Stimulated activated CD4-positive, alpha-beta T cell treated with anti-CD3 and anti-CD28 coated beads, Interleukin-4, amount 100 ng/mL, for 4 hours (primary cell): ENCODE measurements around the gene ABCG1.

Experiments used
- DNase-seq, 2 experiments: peaks; one replicate each; pipeline ENCODE4 v3.0.0-alpha.2; 2020

The ABCG1 gene

DNA sequence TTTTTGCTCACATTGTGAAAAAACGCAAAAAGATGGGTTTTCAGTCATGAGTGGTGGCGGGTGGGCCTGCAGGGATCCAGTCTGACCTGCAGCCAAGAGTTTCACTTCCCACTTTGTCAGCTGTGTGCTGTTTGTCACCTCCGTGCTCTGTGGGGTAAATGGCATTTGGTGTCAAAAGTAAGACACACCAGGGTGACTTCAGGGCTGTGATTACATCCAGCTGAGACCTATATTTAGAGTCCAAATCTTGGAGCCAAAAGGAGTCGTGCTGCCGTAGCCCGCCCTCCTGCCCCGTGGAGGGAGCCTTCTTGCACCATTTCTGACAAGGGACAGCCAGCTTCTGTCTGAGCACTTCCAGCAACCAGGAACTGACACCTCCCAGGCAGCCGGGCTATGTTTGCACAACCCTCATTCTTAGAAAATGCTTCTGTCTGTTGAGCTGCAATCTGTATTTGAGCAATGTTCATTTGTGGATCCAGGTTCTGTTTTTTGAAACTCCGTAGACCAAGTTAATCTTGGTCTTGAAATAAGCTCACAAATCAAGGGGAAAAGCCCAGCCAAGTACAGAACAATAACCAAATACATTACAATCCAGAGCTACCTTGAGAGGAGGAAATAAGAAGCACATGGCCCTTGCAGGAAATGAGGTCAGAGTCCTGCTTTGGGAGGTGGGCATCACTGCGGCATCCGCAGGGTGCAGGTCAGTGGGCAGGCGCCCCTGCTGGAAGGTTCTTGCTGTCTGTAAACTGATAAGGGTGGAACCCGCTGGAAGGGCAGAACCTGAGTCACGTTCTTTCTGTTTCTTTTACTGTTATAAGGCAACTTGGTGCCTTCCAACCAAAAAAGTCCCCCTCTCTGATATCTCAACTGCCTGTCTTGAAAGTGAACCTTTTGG, 14.4 kb downstream of the ABCG1 start:
- DNase-seq: peak; percentile 60 to 73

GRCh38 chr21:42234041-42234440, 15.1 kb downstream of the ABCG1 start:
- DNase-seq: no peak

GRCh38 chr21:42234464-42235241, 15.7 kb downstream of the ABCG1 start:
- DNase-seq: peak; percentile 56 to 73

GRCh38 chr21:42235593-42235992, 16.7 kb downstream of the ABCG1 start:
- DNase-seq: no peak

- DNase-seq: no peak
These were observed 17.1 kb downstream of the ABCG1 start for GRCh38 chr21:42236014-42236413.

DNA sequence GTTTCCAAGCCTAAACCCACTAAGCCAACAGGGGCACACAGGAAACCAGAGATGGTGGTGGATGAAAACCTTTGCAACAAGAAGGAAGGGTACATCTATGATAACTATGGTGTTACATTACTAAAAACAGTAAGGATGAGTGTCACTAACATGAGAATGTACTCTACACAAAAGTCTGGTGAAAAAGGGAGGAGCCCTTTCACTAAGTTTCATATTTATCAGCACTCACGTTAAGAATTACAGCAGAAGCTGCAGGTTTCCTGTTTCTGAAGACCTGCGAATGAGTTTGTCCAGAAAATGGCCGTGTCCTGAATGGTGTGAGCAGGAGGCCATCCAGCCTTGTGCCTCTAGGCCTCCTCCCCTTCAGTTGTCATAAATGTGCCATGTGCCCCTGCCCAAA, 17.8 kb downstream of the ABCG1 start:
- DNase-seq: no peak

- DNase-seq: no peak
These were observed 18.2 kb downstream of the ABCG1 start for GRCh38 chr21:42237161-42237560.

DNA sequence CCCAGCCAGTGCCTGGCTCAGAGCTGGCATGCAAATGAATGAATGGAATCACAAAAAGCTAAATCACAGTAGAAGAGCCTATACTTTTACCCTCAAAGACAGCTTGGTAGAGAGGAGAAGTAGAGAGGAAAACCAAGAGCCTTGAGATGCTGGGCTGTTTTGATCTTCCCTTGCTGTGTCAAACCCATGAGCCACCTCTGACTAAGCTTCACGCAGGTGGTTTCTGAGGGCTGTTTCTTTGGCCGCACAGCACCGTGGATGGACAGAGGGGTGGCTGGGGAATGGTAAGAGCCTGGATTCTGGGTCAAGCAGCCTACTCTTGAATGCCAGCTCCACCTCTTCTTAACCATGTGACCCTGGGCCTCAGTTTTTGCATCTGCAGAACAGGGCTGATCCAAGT, 18.6 kb downstream of the ABCG1 start:
- DNase-seq: peak in 1 of 2 experiments; percentile 7

GRCh38 chr21:42238185-42238934, 19.4 kb downstream of the ABCG1 start:
- DNase-seq: peak in 1 of 2 experiments; percentile 20

DNA sequence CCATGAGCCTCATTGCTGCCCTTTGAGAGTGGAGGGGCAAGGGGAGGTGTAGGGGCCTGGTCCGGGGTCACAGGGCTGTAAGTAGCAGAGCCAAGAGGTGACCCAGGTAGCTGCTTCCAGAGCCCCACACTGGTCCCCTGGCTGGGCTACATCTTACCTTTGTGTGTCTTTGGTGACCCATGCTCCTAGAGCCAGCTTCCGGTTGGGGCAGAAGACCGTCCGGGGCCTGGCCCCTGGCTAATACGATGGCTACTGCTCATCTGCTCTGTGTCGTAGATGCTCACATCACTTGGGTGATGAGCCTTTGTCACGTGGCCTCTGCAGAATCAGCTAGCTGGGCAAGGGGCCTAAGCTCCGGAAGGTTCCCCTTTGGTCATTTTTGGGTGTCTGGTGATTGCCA, 20.6 kb downstream of the ABCG1 start:
- DNase-seq: no peak

GRCh38 chr21:42239973-42240372, 21.0 kb downstream of the ABCG1 start:
- DNase-seq: no peak

- no peak for DNase-seq
These were observed 23.7 kb downstream of the ABCG1 start for GRCh38 chr21:42242611-42243010.

- no peak for DNase-seq
These were observed 24.1 kb downstream of the ABCG1 start for GRCh38 chr21:42243026-42243425.

GRCh38 chr21:42245331-42246193, 26.6 kb downstream of the ABCG1 start:
- no peak for DNase-seq

- DNase-seq: no peak
These were observed 28.8 kb downstream of the ABCG1 start for GRCh38 chr21:42247716-42248115.

GRCh38 chr21:42248241-42248640, 29.3 kb downstream of the ABCG1 start:
- no peak for DNase-seq

- no peak for DNase-seq
These were observed 30.1 kb downstream of the ABCG1 start for GRCh38 chr21:42248783-42249597.

GRCh38 chr21:42250422-42251403, 31.8 kb downstream of the ABCG1 start:
- DNase-seq: no peak

DNA sequence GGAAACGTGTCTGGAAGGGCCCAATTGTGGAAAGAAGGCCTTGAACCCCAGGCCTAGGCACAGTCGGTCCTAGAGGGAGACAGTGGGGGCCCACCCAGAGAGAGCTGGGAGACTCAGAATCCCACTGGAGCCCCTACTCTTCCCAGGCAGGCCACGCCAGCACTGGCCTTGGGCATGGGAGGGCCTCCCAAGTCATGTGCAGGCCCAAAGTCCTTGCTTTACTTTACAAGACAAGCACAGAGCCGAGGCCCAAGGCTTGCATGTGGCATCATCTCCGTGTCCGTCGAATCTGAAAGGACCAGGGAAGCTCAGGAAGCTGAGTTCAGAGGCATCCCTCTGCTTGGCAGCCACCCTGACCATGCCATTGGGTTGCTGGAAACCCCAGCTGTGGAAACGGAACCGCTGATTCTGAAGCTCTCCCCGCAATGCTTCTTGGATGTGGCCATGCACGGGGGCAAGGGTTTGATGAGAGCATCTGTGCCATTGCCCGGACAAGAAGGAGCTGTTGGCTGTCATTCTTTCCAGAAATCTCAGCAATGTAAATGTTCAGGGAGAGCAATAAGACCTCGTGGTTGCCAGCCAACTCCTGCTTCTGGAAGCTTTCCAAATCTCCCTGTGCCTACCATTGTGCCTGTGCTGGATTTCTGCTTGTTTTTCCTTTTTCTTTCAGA, 32.8 kb downstream of the ABCG1 start:
- no peak for DNase-seq

- DNase-seq: no peak
These were observed 33.4 kb downstream of the ABCG1 start for GRCh38 chr21:42252325-42252654.
